HL-60 (cell line): ENCODE results near the gene ZCCHC24.
A peak's percentile ranks its signal among the peaks of the same experiment; 100 is the strongest.

ENCODE experiments used
- DNase-seq, 2 experiments: peaks; one replicate each; pipeline ENCODE4 v3.0.0-alpha.2; 2010 to 2020; ENCODE audit warnings: low read depth in 1 of 2, low spot score in 1 of 2
- H3K27ac ChIP-seq: fragments of 250-450 bp; sonication (Bioruptor Pico); replicated peaks from 2 replicates; pipeline ENCODE4 v1.5.1; 2020; ENCODE audit warnings: mild to moderate bottlenecking, moderate library complexity
- H3K27me3 ChIP-seq: fragments of 250-450 bp; sonication (Bioruptor Pico); 2 replicates; pipeline ENCODE4 v1.5.1; 2021; ENCODE audit warnings: mild to moderate bottlenecking, moderate library complexity; ENCODE audit not compliant: insufficient read depth, poor library complexity, severe bottlenecking
- H3K4me3 ChIP-seq: replicated peaks from 2 replicates; pipeline ENCODE4 v1.5.1; 2011; ENCODE audit warnings: mild to moderate bottlenecking, control low read depth, low read length; ENCODE audit not compliant: insufficient read depth
- GABPA ChIP-seq: IDR thresholded peaks from 2 replicates; pipeline ENCODE4 v1.6.1; 2012; ENCODE audit warnings: low read depth
- POLR2AphosphoS5 ChIP-seq: IDR thresholded peaks from 2 replicates; pipeline ENCODE4 v1.6.1; 2012; ENCODE audit warnings: low read depth
- SPI1 ChIP-seq: IDR thresholded peaks from 2 replicates; pipeline ENCODE4 v1.6.1; 2012; ENCODE audit warnings: low read depth, mild to moderate bottlenecking, borderline replicate concordance
- TF ChIP-seq, protein P1 (sequence below): IDR thresholded peaks from one replicate; pipeline ENCODE4 v1.5.1; 2011; ENCODE audit warnings: low read length, control low read depth, inconsistent platforms; ENCODE audit not compliant: insufficient read depth
- TF ChIP-seq, protein P2 (sequence below): IDR thresholded peaks from 2 replicates; pipeline ENCODE4 v1.6.1; 2012; ENCODE audit warnings: low read depth; ENCODE audit not compliant: insufficient replicate concordance

The ZCCHC24 gene

DNA sequence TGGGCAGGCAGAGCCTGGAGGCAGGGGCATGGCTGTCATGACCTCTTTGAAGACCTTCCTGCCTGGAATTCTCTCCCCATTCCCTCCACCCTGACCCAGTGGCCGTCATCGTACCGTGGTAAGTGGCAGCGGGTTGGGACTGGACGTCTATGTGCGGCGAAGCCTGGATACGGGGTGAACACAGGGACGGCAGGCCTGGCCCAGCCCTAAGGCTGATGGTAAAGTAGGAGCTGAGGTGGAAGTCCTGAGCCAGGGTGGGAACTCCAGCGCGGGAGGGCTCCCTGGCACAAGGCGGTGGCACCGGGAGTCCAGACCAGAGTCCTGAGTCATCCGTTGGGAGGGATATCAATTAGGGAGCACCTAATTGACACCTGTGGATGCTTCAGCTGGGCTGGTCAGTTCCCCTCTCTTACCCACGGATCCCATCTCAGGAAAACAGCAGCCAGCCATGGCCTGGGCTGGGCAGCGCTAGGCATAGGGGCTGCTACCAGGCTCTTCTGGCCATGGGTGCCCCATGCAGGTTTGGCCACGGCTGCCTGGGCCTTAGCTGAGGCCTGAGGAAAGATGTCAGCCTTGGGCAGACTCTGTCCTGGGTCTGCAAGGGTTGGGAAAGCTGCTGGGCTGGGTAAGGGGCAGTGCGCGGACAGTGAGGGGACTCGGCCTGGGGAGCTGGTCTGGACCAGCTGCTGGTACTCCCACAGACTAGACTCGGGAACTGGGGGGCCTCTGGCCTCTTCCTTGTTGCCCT, 94.8 kb downstream of the ZCCHC24 start:
- TF ChIP-seq, protein P1, sequence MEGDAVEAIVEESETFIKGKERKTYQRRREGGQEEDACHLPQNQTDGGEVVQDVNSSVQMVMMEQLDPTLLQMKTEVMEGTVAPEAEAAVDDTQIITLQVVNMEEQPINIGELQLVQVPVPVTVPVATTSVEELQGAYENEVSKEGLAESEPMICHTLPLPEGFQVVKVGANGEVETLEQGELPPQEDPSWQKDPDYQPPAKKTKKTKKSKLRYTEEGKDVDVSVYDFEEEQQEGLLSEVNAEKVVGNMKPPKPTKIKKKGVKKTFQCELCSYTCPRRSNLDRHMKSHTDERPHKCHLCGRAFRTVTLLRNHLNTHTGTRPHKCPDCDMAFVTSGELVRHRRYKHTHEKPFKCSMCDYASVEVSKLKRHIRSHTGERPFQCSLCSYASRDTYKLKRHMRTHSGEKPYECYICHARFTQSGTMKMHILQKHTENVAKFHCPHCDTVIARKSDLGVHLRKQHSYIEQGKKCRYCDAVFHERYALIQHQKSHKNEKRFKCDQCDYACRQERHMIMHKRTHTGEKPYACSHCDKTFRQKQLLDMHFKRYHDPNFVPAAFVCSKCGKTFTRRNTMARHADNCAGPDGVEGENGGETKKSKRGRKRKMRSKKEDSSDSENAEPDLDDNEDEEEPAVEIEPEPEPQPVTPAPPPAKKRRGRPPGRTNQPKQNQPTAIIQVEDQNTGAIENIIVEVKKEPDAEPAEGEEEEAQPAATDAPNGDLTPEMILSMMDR: no peak
- TF ChIP-seq SPI1 (no peak), GABPA (no peak), POLR2AphosphoS5 (no peak)
- TF ChIP-seq, protein P2, sequence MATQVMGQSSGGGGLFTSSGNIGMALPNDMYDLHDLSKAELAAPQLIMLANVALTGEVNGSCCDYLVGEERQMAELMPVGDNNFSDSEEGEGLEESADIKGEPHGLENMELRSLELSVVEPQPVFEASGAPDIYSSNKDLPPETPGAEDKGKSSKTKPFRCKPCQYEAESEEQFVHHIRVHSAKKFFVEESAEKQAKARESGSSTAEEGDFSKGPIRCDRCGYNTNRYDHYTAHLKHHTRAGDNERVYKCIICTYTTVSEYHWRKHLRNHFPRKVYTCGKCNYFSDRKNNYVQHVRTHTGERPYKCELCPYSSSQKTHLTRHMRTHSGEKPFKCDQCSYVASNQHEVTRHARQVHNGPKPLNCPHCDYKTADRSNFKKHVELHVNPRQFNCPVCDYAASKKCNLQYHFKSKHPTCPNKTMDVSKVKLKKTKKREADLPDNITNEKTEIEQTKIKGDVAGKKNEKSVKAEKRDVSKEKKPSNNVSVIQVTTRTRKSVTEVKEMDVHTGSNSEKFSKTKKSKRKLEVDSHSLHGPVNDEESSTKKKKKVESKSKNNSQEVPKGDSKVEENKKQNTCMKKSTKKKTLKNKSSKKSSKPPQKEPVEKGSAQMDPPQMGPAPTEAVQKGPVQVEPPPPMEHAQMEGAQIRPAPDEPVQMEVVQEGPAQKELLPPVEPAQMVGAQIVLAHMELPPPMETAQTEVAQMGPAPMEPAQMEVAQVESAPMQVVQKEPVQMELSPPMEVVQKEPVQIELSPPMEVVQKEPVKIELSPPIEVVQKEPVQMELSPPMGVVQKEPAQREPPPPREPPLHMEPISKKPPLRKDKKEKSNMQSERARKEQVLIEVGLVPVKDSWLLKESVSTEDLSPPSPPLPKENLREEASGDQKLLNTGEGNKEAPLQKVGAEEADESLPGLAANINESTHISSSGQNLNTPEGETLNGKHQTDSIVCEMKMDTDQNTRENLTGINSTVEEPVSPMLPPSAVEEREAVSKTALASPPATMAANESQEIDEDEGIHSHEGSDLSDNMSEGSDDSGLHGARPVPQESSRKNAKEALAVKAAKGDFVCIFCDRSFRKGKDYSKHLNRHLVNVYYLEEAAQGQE: no peak
- Histone ChIP-seq H3K4me3 (peak overlapping the region; percentile 70), H3K27me3 (no peaks in the 10 kb centered on the region), H3K27ac (peak overlapping the region; percentile 30)
- DNase-seq: no peak

DNA sequence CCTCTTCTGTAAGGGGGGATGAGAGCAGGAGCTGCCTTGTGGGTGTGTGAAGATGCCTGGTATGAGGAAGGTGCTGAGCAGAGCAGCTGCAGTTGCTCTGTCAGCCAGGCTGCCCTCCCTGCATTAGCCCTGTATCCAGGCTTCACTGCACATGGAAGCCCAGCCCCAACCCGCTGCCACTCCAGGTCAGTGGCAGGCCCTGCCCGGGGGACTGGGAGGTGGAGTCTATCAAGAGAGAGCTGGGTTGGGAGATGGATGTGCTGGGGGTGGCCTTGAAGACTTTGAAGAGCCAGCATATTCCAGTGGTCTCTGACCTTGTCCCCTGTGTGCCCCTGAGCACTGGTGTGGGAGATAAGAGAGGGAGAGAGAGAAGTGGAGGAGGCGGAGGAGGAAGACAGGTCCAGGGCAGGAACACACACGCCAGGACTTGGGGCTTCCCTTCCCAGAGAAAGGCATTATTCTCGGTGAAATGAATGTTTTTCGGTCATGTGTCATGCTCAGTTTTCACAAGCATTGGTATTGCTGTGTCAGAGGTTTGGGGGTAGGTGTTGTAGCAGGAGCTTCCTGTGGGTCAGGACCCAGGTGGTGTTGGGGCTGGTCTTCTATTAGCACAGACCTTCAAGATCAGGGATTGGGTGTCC, 95.5 kb downstream of the ZCCHC24 start:
- peak overlapping the region; percentile 30 for H3K27ac ChIP-seq
- TF ChIP-seq GABPA: no peak
- no peak for TF ChIP-seq POLR2AphosphoS5
- TF ChIP-seq, protein P2: no peak
- TF ChIP-seq, protein P1: no peak
- no peak for TF ChIP-seq SPI1
- peak in 1 of 2 experiments; percentile 33 for DNase-seq
- H3K27me3 ChIP-seq: no peaks in the 10 kb centered on the region
- peak overlapping the region; percentile 70 for H3K4me3 ChIP-seq

DNA sequence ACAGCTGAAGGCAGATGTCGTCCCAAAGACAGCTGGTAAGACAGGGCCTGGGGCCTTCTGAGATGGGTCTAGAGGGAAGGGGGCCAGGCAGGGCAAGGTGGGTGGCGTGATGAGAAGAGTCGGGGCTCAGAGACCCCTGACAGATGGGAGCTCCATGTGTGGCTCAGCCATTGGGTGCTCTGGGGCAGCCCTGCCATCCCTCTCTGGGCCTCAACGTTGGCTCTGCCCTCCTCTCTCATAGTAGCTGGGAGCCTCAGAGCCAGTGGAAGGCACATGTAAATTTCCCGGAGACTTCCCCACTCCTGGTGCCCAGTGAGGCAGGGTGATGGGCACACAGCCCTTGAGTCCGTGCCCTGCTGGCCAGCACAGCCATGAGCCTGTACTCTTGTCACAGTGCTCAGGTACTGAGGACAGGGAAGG, 96.3 kb downstream of the ZCCHC24 start:
- Histone ChIP-seq H3K4me3 (peak overlapping the region; percentile 70), H3K27me3 (no peaks in the 10 kb centered on the region), H3K27ac (peak overlapping the region; percentile 99)
- TF ChIP-seq SPI1 (no peak), GABPA (no peak)
- TF ChIP-seq, protein P2: no peak
- DNase-seq: no peak
